Peyer's patch (tissue), 4 donors: Measurements from ENCODE around the gene PLSCR5.

Source experiments
- POLR2A ChIP-seq, 2 donors: fragments of 450-650 bp; IDR thresholded peaks; one replicate each; pipeline ENCODE4 v1.5.1; 2017; ENCODE audit warnings: antibody characterized with exemption in 2 of 2, mild to moderate bottlenecking in 2 of 2, moderate library complexity in 2 of 2
- TF ChIP-seq, protein P1 (sequence below), 6 experiments: fragments of 450-650 bp in 4 of 6; fragments of 200-600 bp in 2 of 6; sonication (generic) in 1 of 6; IDR thresholded peaks; one replicate each; pipeline ENCODE4 v1.5.1; 2017 to 2019; ENCODE audit warnings: antibody characterized with exemption in 6 of 6, mild to moderate bottlenecking in 3 of 6, moderate library complexity in 1 of 6

- TF ChIP-seq, protein P1, sequence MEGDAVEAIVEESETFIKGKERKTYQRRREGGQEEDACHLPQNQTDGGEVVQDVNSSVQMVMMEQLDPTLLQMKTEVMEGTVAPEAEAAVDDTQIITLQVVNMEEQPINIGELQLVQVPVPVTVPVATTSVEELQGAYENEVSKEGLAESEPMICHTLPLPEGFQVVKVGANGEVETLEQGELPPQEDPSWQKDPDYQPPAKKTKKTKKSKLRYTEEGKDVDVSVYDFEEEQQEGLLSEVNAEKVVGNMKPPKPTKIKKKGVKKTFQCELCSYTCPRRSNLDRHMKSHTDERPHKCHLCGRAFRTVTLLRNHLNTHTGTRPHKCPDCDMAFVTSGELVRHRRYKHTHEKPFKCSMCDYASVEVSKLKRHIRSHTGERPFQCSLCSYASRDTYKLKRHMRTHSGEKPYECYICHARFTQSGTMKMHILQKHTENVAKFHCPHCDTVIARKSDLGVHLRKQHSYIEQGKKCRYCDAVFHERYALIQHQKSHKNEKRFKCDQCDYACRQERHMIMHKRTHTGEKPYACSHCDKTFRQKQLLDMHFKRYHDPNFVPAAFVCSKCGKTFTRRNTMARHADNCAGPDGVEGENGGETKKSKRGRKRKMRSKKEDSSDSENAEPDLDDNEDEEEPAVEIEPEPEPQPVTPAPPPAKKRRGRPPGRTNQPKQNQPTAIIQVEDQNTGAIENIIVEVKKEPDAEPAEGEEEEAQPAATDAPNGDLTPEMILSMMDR (IDR thresholded peaks at IDR 0.05): no peak
- no peak for TF ChIP-seq POLR2A (IDR thresholded peaks at IDR 0.05)
These were observed 61.6 kb downstream of the PLSCR5 start for GRCh38 chr3:146543461-146544001.
